Activated T-helper 17 cell treated with anti-CD3 and anti-CD28 coated beads, Interleukin-2, amount 50 U/mL, for 72 hours (primary cell): Measurements from ENCODE around the gene SETBP1. TPM values are rescaled to one million over a fixed set of nuclear protein-coding genes. Genes with fewer than 3 reads are reported as not detected.

Source experiments
- ATAC-seq: fragments of 150-1000 bp; cut with Tn5 transposase; replicated peaks from 2 replicates; pipeline ENCODE4 v1.10.0; 2021; ENCODE audit warnings: mild to moderate bottlenecking, moderate library complexity
- H3K27ac Mint-ChIP-seq: one replicate; pipeline ENCODE4 v1.8.0; 2022; ENCODE audit warnings: mixed read lengths
- H3K27me3 Mint-ChIP-seq: one replicate; pipeline ENCODE4 v1.8.0; 2022; ENCODE audit warnings: mixed read lengths
- H3K36me3 Mint-ChIP-seq: one replicate; pipeline ENCODE4 v1.8.0; 2022; ENCODE audit warnings: low read depth, mild to moderate bottlenecking, mixed read lengths
- H3K4me1 Mint-ChIP-seq: one replicate; pipeline ENCODE4 v1.8.0; 2022; ENCODE audit warnings: mixed read lengths
- H3K4me3 Mint-ChIP-seq: one replicate; pipeline ENCODE4 v1.8.0; 2022; ENCODE audit warnings: mild to moderate bottlenecking, mixed read lengths
- H3K9me3 Mint-ChIP-seq: one replicate; pipeline ENCODE4 v1.8.0; 2022; ENCODE audit warnings: mixed read lengths
- total RNA-seq, 2 donors: library from RNA; stranded (reverse); gene quantifications; one replicate each; pipeline ENCODE4 v1.2.3, GENCODE V29; 2022

The SETBP1 gene
- total RNA-seq, 2 donors from 2014 or later, result 2.2 to 7.6 TPM

DNA sequence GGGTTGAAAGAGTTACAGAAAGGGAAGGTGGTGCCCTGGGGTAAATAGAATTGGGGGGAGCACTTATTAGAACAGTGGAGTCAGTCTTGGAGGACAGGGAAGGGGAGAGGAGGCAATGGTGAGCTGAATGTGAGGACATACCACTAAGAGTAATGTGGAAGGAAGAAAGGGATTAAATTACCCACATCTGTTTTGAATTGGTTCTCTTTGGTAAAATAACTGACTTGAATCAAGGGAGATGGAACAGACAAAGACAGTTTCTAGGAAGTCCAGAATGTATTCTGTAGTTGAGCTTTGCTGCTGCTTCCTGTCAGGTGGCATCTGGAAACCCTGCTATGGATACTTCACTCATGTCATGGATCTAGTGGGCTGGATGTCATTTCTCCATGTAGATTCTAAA, 6.7 kb downstream of the SETBP1 start:
- no peak for ATAC-seq
- Mint-ChIP-seq H3K36me3 (no peaks in the 10 kb centered on the region), H3K27me3 (peaks cover 26% of the 10 kb centered on the region)

DNA sequence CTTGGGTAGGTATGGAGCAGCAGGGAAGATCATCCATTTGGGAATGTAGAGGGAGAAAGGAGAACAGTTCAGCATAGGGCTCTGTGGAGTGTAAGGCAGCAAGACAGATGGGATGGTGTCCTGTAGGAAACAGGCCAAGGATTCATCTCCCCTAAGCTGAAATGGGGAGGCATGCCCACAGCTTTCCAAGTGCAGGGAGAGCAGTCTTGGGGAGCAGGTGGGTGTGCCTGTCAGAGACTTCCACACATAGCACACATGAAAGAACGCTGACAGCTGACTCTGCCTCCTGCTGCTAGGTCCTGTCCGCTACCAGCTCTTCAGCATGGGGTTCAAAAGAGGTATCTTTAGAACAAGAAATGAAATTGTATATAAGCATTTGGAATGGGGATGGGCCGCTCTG, 9.0 kb downstream of the SETBP1 start:
- no peaks in the 10 kb centered on the region for H3K36me3 Mint-ChIP-seq
- H3K4me3 Mint-ChIP-seq, result no peak overlapping the region
- H3K9me3 Mint-ChIP-seq, result no peaks in the 10 kb centered on the region
- H3K27ac Mint-ChIP-seq, result no peak overlapping the region
- peaks cover 8% of the 10 kb centered on the region for H3K4me1 Mint-ChIP-seq
- ATAC-seq, result no peak
- peaks cover 28% of the 10 kb centered on the region for H3K27me3 Mint-ChIP-seq

More for the DNA sequence above, 6.7 kb downstream of the SETBP1 start:
- Mint-ChIP-seq H3K4me3 (no peak overlapping the region), H3K27ac (no peak overlapping the region), H3K9me3 (no peaks in the 10 kb centered on the region), H3K4me1 (peaks cover under 1% of the 10 kb centered on the region)

DNA sequence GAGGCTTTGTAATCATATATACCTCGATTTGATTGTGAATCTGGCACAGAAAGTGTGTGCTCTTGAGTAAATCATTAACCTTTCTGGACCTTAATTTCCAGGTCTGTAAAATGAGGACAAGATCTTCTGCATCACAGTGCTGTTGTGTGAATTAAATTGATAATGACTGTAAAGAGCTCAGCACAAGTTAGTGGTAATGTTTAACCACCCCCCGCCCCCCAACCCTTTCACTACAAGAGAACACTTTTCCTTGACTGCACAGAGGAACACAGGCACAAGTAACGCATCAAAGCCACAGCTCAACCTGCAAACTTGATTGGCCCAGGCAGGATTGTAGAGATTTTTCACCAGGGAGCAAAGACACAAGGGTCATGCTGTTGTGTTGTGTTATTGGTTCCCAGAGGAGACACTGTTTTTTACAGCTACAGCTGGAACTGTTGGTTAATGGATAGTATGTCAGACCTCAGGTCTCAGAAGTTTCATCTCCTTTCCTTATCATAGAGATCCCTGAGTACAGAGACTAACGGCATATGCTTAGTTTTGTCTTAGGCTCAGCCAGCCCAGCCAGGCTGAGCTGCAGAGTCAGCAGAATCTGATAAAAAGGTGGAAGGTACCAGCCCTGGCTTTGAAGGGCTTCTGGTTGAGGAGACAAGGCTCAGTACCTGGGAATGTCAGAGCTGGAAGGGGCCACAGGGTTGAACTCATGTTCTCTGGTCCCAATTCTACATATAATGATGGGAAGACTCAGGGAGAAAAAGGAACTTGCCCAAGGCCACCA, 10.6 kb downstream of the SETBP1 start:
- no peak for ATAC-seq
- no peaks in the 10 kb centered on the region for H3K36me3 Mint-ChIP-seq
- peaks cover 8% of the 10 kb centered on the region for H3K4me1 Mint-ChIP-seq
- no peak overlapping the region for H3K27ac Mint-ChIP-seq
- no peaks in the 10 kb centered on the region for H3K9me3 Mint-ChIP-seq
- H3K27me3 Mint-ChIP-seq, result peaks cover 24% of the 10 kb centered on the region
- no peak overlapping the region for H3K4me3 Mint-ChIP-seq

DNA sequence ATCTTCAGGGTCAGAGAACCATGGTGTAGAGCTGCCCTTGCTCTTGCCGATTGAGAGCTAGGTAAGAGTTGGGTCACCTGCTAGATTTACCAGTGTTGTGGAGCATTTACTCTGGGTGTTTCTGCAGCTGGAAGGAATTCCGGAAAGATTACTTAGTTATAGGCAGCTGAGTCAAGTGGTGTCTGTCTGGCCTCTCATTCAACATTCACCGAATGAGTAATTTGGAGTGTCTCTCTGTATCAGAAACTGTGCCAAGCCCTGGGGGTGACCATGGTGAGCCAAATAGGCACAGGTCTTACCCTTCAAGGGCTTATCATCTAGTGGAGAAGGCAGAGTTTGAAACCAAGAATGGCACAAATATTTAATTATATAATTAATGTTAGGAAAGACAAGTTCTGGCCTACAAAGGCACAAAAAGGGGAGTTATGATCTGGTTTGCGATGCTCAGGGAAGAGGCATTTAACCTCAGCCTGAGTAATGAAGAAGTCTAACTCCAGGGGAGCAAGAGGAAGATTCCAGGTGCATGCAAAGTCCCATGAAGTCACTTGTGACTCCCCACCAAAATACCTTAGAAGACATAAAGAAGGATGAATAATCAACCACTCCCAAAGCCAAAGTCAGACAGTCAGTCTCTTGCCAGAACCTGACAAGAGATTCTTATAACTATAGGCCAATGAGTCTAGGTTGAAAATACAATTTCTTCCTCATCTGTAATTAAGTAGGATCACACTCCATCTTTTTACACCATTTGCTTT, 12.5 kb downstream of the SETBP1 start:
- H3K27me3 Mint-ChIP-seq, result peaks cover 16% of the 10 kb centered on the region
- no peaks in the 10 kb centered on the region for H3K36me3 Mint-ChIP-seq
- ATAC-seq, result peak; percentile 79
- no peaks in the 10 kb centered on the region for H3K9me3 Mint-ChIP-seq
- H3K4me1 Mint-ChIP-seq, result peaks cover 10% of the 10 kb centered on the region
- no peak overlapping the region for H3K27ac Mint-ChIP-seq
- H3K4me3 Mint-ChIP-seq, result no peak overlapping the region

DNA sequence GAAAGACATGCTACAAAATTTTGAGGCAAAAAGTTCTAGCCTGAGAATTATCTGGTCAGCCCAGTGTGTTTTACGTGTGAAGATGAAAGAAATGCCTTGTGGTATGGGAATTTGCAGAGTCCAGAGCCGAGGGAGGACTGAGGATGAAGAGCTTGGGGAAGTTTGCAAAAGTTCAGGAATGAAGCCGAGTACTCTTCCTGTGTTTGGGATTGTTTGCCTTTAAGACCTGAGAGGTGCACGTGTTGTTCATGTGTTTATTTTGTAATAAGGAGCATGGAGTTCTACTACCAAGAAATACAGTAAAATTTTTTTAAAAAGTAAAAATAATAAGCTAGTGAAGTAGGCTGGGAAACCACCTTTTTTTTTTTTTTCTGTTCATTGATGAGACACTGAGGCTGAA, 14.8 kb downstream of the SETBP1 start:
- no peaks in the 10 kb centered on the region for H3K9me3 Mint-ChIP-seq
- no peak overlapping the region for H3K4me3 Mint-ChIP-seq
- no peaks in the 10 kb centered on the region for H3K36me3 Mint-ChIP-seq
- no peak overlapping the region for H3K27ac Mint-ChIP-seq
- no peak for ATAC-seq
- H3K27me3 Mint-ChIP-seq, result peaks cover 6% of the 10 kb centered on the region
- H3K4me1 Mint-ChIP-seq, result peaks cover 13% of the 10 kb centered on the region

DNA sequence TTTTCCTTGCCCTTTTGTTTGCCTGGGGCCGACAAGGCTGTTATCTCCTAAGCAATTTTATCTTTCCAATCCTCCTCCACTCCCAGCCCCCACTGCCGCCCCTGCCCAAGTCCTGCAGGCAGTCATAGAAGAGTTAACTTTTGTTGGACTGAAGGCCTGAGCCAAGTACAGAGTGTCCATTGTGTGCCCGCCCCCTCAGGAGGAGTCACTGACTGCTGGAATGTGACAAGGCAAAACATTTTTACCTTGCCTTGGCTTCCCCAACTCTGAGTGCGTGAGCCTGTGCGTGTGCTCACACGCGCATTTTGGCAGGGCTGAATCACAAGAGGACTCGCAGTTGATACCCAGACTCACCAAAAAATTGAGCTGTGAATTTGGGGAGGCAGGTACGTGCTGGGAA, 16.2 kb downstream of the SETBP1 start:
- no peak for ATAC-seq
- Mint-ChIP-seq H3K27me3 (peaks cover 6% of the 10 kb centered on the region), H3K27ac (no peak overlapping the region), H3K4me3 (no peak overlapping the region), H3K36me3 (no peaks in the 10 kb centered on the region), H3K4me1 (peaks cover 13% of the 10 kb centered on the region), H3K9me3 (no peaks in the 10 kb centered on the region)

DNA sequence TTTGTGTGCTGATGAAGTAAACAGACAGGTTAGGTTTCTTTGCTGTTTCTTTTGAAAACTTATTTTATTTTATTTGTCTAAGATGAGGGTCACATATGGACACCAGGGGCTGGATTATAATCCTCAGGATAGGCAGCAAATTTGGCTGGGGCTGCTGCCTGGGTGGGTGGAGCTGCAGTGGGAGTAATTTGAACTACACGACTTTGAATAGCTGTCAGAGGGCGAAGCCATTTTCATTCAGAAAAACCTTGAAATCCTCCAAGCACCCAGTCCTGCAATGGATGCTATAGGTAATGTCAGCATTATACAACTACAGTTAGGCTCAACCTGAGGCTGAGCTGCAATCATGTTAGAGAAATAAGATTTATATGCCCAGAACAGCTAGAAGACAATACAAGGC, 16.6 kb downstream of the SETBP1 start:
- Mint-ChIP-seq H3K27me3 (peaks cover 6% of the 10 kb centered on the region), H3K9me3 (no peaks in the 10 kb centered on the region), H3K4me1 (peaks cover 13% of the 10 kb centered on the region), H3K36me3 (no peaks in the 10 kb centered on the region), H3K4me3 (no peak overlapping the region), H3K27ac (no peak overlapping the region)
- no peak for ATAC-seq

DNA sequence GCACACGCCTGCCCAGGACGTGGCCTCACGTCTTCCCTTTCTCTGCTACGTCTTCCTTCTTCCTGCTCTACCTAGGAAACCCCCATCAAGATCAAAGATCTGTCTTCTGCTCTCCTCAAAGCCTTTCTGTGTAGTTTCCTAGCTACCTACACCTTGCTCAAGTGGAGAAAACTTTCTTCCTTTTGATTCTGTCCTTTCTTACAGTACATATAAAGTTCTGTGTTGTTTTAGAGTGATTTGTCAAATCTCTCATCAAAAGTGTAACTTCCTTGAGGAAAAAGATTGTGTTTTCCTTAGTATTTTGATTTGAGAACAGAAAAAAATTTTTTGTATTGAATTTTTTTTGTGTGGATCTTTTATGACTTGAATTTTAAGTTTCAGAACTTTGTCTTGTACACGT, 17.8 kb downstream of the SETBP1 start:
- ATAC-seq, result no peak
- H3K36me3 Mint-ChIP-seq, result no peaks in the 10 kb centered on the region
- H3K4me1 Mint-ChIP-seq, result peaks cover 5% of the 10 kb centered on the region
- no peaks in the 10 kb centered on the region for H3K9me3 Mint-ChIP-seq
- H3K27me3 Mint-ChIP-seq, result peaks cover 4% of the 10 kb centered on the region
- H3K27ac Mint-ChIP-seq, result no peak overlapping the region
- H3K4me3 Mint-ChIP-seq, result no peak overlapping the region

DNA sequence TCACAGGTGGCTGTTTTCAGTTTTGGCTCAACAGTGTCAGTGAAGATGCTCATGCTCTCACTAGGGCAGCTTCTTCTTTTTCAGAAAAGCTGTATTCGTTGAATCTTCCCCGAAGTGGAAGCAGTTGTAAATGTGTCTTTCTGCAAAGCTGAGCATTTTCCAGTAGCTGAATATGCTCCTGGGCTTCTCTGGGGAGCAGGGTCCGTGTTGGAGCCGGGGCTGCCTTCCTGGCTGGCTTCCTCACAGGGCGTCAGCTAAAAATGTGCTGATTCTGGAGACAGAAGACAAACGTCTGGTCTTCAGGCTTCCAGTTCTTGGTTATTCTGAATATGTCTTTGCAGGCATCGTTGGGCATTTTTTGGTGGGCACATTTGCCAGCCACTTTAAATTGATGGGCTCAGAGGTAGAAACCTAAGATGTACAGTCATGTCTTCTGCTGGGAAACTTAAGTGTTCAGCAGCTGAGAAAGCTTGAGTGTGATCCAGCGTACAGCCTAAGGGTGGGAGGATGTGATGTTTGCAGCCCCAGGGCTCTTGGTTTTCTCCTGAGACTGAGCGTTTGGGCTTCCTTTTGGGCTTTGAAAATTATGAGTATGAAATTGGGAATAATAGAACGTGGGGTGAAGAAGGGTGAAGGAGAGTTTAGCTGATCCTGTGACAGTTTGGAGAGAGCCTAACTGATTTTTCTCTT, 19.0 kb downstream of the SETBP1 start:
- Mint-ChIP-seq H3K9me3 (no peaks in the 10 kb centered on the region), H3K27me3 (peaks cover 4% of the 10 kb centered on the region), H3K4me3 (no peak overlapping the region), H3K36me3 (no peaks in the 10 kb centered on the region), H3K27ac (no peak overlapping the region), H3K4me1 (peaks cover 5% of the 10 kb centered on the region)
- ATAC-seq, result no peak

DNA sequence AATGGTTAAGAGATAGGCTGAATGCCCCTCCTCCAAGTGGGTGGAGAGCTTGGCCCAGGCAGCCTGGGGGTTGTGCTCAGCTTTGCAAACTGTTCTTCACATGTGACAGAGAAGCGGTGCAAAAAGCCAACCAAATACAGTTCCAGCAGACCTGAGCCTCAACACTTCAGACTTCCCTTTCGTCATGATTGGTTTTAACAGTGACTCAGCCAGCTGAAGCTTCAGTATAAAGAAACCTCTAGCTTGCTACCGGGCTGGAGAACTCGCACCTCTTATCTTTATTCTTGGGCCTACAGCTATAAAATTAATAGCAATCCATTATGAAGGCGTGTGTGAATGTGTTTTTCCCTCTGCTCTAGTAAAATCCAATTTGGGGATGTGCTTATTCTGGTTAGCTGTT, 20.0 kb downstream of the SETBP1 start:
- Mint-ChIP-seq H3K27ac (no peak overlapping the region), H3K36me3 (no peaks in the 10 kb centered on the region), H3K9me3 (no peaks in the 10 kb centered on the region), H3K4me3 (no peak overlapping the region), H3K4me1 (peaks cover 5% of the 10 kb centered on the region), H3K27me3 (peaks cover 4% of the 10 kb centered on the region)
- ATAC-seq, result no peak

DNA sequence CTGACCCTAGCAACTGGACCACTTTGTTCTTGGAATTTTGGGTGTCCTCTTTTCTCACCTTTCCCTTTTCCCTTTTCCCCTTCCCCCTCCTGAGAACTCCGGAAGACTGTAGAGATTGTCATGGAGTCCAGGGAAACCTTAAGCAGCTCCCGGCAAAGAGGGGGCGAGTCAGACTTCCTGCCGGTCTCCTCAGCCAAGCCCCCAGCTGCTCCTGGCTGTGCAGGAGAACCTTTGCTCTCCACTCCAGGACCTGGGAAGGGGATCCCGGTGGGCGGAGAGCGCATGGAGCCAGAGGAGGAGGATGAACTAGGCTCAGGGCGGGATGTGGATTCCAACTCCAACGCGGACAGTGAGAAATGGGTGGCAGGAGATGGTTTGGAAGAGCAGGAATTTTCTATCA, 20.5 kb downstream of the SETBP1 start:
- no peak for ATAC-seq
- no peak overlapping the region for H3K27ac Mint-ChIP-seq
- peaks cover 4% of the 10 kb centered on the region for H3K27me3 Mint-ChIP-seq
- peaks cover 5% of the 10 kb centered on the region for H3K4me1 Mint-ChIP-seq
- H3K4me3 Mint-ChIP-seq, result no peak overlapping the region
- H3K36me3 Mint-ChIP-seq, result no peaks in the 10 kb centered on the region
- H3K9me3 Mint-ChIP-seq, result no peaks in the 10 kb centered on the region

DNA sequence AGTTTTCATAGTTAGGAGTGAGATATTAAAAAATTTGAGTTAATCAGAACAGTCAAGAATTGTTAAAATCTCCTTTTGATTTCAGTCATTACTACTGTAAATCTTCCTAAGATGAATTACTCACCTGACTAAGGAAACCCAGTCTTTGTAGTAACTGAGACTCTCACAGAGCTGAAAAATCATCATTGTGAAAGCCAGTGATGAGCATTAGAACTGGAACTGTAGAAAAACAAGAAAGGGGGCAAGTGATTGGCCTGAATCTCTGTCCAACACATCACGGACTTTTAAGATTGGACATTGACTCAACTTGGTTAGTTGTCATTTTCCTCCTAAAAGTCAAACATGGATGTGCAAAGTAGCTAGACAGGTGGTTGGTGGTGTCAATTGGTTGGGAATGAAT, 21.9 kb downstream of the SETBP1 start:
- no peaks in the 10 kb centered on the region for H3K36me3 Mint-ChIP-seq
- no peaks in the 10 kb centered on the region for H3K9me3 Mint-ChIP-seq
- ATAC-seq, result peak; percentile 75
- peak overlapping the region; percentile 27 for H3K27ac Mint-ChIP-seq
- peaks cover 5% of the 10 kb centered on the region for H3K4me1 Mint-ChIP-seq
- H3K27me3 Mint-ChIP-seq, result peaks cover 12% of the 10 kb centered on the region
- H3K4me3 Mint-ChIP-seq, result no peak overlapping the region

DNA sequence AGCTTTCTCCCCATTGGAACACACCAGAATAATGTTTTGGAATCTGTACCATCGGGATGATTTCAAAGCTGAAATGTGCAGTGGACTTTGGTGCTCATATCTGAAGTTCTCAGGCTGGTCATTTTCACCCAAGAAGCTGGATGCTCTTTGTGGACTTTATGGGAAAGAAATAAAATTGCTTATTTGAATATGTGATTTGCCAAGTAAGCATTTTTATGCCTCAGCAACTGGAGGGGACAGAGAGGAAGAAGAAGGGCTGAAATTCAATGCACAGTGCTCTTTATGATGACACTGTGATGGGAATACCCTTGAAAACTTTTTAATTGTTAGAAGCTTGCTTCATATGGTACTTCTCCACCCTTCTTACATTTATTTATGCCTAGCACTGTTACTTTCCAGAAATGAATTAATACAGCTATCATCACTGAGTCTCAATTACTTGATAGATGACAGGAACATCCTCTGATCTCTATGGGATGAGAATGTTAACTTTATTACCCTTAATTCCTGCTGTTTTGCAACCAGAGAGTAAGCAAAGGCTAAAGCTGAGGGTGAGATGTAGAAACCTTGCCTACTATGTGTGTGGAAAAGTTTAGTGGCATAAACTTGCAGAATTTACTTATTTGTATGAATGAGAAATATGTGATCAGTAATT, 23.6 kb downstream of the SETBP1 start:
- Mint-ChIP-seq H3K4me3 (no peak overlapping the region), H3K4me1 (no peaks in the 10 kb centered on the region)

DNA sequence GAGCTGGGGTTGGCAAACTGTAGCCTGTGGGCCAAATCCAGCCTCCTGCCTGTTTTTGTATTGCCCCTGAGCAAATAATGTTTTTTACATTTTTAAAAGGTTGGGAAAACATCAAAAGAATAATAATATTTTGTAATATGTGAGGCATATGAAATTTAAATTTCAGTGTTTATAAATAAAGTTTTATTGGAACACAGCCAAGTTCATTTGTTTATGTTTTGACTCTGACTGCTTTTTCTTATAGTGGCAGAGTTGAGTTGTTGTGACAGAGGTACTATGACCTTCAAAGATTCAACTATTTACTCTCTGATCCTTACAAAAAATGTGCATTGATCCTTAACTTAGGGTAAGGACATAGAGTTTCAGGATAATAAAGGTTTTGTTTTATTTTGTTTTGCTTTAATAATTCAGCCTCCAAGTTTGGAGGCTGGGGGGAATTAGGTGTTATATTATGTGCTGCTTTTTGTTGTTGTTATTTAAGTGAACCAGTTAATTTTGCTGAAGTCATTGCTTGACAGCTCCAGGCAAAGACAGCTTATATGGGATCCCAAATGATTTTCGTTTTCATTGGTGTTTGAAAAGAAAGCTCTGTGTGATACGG, 24.5 kb downstream of the SETBP1 start:
- no peak for ATAC-seq
- H3K36me3 Mint-ChIP-seq, result no peaks in the 10 kb centered on the region
- H3K27me3 Mint-ChIP-seq, result peaks cover 11% of the 10 kb centered on the region
- peaks cover 9% of the 10 kb centered on the region for H3K4me1 Mint-ChIP-seq
- no peak overlapping the region for H3K4me3 Mint-ChIP-seq
- H3K27ac Mint-ChIP-seq, result no peak overlapping the region
- no peaks in the 10 kb centered on the region for H3K9me3 Mint-ChIP-seq

More for the DNA sequence above, 23.6 kb downstream of the SETBP1 start:
- no peaks in the 10 kb centered on the region for H3K36me3 Mint-ChIP-seq
- peaks cover 11% of the 10 kb centered on the region for H3K27me3 Mint-ChIP-seq
- no peak overlapping the region for H3K27ac Mint-ChIP-seq
- no peak for ATAC-seq
- no peaks in the 10 kb centered on the region for H3K9me3 Mint-ChIP-seq
